GM18511 (cell line): ENCODE data around the gene REXO5.
"Not testable (repeated sequence)": the region's sequence is repeated elsewhere in the genome, so short reads cannot be mapped to it uniquely, and the experiment has no call there.

ENCODE experiments used
- ATAC-seq: cut with Tn5 transposase; IDR thresholded peaks from one replicate; pipeline ENCODE4 v1.9.1; 2021; ENCODE audit warnings: mild to moderate bottlenecking, moderate library complexity; ENCODE audit not compliant: unreplicated experiment

REXO5 gene

DNA sequence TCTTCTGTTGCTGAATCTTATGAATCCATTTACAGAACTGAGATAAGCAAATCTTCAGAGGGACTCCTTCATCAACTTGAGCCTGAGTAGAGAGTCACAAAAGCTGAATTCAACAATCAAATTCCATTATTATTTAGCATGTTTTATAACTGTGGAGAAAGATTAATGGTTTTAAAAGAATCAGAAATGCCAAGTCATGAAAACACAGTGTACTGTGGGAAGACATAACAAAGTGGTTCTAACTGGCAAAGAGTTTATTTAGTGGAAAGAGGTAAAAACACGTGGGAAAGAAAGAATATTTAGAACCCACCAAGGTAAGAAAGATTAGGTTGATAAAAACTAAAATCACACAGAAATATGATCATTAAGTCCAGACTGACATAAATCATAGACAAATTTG is 5.0 kb upstream of the REXO5 start:
- no peak for ATAC-seq

DNA sequence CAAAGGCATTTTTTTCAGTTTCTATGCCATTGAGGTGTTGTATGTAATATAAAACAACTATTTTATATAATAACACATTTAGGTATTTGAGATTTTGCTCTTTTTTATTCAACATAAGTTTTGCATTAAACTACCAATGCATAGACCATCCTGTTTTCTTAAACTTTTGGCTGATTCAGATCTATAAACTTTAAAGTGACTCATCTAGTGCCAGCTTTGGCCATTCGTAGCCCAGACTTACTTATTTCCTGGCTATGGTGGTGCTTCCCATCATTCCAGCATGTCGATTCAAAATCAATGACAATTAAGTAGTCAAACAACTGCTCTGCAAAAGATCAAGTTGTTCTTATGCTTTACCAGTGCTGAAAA is 3.2 kb upstream of the REXO5 start:
- ATAC-seq = no peak

DNA sequence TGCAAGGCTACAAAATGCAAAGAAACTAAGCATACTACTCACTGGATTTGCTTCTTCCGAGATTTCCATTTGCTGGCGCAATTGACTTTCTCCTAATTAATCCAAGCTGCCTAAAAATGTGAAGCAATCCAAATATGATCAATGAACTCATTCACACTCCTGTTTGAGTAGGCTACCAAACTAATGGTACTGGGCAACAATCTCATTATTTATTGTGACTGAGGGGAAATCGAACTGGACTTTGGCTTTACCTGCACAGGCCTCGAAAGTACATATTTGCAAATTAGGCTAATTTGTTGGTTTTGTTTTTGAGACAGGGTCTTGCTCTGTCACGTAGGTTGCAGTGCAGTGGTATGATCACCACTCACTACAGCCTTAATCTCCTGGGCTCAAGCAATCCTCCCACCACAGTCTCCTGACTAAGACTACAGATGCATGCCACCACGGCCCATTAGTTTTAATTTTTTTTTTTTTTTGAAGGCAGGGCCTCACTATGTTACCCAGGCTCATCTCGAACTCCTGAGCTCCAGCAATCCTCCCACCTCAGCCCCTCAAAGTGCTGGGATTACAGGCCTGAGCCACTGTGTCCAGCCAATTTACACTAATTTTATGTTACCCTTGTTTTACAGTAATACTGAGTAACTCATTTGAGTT is 2.6 kb upstream of the REXO5 start:
- ATAC-seq = no peak

DNA sequence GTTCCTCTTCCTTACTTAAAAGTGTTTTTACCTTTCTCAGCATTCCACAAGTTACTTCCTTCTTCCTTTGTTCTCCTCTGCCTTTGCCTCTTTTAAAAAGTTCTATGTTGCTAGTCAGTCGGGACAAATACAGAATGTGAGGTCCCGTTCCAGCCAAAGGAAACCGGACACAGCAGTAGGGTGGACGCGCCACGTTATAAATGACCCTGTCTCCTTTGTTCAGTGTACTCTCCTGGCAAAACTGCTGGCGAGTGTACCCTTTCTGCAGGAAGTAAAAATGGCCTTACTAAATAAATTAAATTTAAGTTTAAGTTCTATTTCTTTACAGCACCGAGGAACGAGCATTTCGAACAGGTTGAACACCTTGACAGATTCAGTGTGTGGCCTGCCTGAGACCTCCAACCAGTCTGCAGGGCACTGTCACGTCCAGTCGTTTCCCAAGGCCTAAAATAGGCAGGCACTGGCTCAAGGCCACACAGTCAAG is 601 bp upstream of the REXO5 start:
- ATAC-seq = not testable (repeated sequence)

DNA sequence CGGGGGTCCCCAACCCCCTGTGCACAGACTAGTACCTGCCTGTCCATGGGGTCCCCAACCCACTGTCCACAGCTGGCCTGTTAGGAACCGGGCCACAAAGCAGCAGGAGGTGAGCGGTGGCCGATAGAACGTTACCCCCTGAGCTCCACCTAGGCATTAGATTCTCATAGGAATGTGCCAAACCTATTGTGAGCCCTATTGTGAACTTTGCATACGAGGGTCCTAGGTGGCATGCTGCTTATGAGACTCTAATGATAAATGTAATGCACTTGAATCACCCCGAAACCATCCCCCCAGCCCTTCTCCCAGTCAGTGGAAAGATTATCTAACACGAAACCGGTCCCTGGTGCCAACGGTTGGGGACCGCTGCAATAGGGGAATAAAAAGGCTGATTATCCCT is 1.5 kb downstream of the REXO5 start:
- ATAC-seq = no peak

DNA sequence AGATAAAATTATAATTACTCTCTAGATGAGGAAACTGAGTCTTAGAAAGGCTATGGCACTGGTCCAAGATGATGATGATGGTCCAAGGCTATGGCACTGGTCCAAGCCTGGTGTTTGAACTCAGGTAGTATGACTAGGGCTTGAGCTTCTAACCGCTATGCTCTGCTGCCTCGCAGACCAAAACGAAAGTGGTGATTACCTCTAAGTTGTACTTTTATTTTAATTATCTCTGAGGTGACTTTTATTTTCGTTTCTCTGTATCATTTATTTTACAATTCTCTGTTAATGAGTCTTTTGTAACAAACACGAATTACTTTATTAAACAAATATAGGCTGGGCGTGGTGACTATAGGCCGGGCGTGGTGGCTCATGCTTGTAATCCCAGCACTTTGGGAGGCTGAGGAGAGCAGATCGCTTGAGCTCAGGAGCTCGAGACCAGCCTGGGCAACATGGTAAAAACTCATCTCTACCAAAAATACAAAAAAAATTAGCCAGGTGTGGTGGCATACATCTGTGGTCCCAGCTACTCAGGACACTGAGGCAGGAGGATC is 5.6 kb downstream of the REXO5 start:
- no peak for ATAC-seq

DNA sequence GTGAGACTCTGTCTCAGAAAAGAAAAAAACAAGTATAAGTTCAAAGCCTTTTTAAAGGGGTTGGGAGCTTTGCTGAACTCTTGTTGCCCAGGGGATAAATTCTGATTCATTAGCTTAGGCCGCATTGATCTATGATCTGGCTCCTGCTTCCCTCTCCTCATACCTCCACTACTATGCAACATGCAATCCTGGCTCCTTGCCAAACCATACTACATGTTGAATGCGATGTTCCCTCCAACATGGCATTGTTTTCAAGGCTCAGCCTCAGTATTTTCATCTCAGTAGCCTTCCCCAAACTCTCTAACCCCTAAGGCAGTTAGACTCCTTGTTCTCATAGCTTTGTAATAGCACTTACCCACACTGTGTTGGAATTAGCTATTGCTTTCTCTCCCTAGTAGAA is 6.2 kb downstream of the REXO5 start:
- no peak for ATAC-seq

DNA sequence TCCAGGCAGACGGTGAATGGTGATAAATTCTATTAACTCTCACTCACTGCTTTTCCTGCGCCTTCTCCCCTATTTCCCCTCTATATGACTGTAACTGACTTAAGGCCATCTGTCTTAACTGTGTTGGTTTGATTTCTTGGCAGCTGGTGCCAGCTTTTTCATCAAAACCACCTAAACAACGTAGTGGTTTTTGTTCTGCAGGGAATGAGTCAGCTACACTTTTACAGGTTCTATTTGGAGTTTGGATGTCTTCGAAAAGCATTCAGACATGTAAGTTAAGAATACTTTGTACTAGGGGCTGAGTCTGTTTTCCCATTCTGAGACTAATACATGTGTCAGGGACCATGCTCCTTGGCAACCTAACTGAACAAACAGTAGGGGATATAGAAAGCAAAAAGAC is 8.5 kb downstream of the REXO5 start:
- no peak for ATAC-seq

DNA sequence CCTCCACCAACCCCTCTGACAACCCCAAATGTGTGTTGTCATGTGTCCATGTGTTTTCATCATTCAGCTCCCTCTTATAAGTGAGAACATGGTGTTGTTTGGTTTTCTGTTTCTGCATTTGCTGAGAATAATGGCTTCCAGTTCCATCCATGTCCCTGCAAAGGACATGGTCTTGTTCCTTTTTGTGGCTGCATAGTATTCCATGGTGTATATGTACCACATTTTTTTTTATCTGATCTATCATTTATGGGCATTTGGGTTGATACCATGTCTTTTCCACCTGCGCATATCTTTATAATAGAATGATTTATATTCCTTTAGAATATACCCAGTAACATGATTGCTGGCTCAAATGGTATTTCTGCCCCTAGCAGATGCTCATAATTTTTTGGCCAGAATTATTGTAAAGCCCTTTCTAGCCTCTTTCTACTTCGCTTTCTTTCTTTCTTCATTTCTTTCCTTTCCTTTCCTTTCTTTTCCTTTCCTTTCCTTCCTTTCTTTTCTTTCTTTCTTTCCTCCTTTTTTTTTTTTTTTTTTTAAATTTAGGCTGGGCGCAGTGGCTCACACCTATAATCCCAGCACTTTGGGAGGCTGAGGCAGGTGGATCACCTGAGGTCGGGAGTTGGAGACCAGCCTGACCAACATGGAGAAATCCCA is 12.7 kb downstream of the REXO5 start:
- no peak for ATAC-seq

DNA sequence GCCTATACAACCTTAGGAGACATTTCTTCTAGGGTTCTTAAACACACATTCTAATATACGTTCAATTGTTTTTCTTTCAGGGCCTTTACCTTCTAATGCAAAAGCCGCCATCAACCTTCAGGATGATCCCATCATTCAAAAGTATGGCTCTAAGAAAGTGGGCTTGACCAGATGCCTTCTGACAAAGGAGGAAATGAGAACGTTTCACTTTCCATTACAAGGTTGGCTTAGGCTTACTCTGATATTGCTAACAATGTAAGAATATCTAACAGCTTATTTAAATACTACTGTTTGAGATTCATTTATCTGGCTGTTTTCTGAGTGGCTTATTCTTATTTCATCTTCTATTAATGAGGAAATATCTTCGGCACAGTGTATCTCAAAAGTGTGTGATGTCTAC is 15.4 kb downstream of the REXO5 start:
- no peak for ATAC-seq

DNA sequence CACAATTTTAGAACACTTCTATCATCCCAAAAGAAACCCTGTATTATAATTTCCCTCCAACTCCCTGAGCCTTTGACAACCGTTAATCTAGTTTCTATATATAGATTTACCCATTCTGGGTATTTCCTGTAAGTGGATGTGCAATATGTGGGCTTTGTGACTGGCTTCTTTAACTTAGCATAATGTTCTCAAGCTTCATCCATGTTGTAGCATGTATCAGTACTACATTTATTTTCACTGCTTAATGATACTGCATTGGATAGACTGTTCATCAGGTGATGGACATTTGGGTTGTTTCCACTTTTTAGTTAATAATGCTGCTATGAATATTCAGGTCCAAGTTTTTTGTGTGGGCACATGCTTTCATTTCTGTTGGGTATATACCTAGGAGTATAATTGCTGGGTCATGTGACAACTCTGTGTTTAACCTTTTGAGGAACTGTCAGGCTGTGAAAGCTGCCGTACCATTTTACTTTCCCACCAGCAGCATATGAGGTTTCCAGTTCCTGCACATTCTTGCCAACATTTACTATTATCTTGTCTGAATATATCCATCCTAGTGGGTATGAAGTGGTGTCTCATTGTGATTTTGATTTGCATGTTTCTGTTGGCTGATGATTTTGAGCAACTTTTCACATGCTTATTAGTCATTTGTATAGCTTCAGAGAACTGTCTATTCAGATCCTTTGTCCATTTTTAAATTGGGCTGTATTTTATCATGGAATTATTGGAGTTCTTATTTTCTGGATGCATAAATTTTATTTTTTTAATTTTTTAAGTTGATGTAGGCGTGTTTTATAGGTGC is 16.4 kb downstream of the REXO5 start:
- ATAC-seq = no peak

DNA sequence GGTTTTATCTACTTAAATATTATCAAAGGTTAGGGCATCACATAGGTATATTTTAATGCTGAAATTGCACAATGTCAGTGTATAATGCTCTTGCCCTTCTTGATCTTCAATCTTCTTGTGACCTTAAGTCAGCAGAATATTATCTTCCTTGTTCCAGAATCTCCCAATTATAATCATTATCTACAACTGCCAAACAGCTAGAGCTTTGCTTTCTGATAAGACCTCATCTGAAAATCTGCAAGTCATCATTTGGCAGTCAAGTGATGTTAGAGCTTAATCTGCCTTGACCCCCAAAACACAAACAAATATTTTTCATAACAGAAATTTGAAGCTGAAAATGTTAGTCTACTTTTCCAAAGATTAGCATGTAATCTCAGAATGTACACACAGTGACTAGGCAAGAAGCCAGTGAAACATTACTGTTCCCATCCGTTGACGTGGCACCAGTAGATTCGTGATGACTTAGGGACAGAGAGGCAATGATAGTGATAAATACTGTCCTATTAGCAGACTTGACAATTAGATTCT is 19.8 kb downstream of the REXO5 start:
- ATAC-seq = no peak

DNA sequence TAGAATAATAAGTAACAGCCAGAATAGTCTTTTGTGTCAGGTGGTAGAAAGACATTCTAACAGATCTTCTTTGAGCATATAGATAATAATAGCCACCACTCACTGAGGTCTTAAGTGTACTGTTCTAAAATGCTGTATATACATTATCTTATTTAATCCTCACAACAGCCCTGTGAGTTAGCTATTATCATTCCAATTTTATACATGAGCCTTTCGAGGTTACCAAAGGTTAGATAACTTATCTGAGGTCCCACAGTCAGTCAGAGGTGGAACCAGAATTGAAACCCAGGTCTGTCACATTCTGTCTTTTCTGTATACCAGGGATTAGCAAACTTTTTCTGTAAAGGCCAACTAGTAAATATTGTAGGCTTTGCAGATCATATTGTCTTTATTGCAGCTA is 23.2 kb downstream of the REXO5 start:
- no peak for ATAC-seq

DNA sequence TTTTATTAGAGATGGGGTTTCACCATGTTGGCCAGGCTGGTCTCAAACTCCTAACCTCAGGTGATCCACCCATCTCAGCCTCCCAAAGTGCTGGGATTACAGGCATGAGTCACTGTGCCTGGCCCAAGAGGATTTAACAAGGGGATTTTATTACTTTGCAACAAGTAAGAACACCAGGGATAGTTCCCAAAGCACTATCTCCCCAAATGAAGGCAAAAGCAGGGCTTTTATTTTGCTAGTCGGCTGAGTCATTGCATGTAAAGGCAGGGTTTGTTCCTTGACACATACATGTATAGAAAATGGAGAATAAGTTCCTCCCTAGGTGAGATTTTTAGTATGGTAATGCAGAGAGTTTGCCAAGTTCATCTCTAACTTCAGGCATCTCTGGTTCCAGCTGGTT is 24.0 kb downstream of the REXO5 start:
- no peak for ATAC-seq

DNA sequence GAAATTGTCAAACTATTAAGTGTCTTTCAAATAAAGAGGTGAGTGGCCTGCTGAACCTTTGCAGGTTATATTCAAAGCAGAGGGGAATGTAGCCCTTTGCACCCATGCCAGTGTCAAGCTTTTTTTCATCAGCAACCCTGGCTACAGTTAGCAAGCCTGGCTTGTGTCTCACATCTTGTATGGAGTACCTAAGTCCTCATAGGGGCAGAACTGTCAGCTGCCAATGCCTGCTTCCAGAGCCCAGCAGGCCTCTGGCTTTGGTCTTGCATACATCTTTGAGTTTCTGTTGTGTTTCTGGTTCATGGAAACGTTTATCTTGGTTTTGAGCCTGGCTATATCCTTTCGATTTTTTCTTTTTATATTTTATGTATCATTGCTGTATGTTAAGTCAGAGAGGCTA is 26.8 kb downstream of the REXO5 start:
- ATAC-seq = no peak

DNA sequence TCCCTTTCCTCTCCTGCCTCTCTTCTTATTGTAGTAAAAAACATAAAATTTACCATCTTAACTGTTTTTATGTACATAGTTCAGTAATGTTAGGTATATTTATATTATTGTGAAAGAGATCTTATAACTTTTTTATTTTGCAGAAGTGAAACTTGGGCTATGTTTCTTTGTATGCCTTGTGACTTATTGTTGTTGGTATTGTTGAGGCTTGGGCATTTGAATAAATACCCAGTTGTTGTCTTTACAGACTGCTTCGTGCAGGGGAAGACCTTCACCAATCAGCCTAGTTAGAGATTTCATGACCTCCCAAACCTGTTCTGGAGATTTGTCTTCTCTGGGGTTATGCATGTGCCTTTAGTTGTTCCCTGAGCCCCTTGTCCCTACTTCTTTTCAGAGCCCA is 31.9 kb downstream of the REXO5 start:
- no peak for ATAC-seq

DNA sequence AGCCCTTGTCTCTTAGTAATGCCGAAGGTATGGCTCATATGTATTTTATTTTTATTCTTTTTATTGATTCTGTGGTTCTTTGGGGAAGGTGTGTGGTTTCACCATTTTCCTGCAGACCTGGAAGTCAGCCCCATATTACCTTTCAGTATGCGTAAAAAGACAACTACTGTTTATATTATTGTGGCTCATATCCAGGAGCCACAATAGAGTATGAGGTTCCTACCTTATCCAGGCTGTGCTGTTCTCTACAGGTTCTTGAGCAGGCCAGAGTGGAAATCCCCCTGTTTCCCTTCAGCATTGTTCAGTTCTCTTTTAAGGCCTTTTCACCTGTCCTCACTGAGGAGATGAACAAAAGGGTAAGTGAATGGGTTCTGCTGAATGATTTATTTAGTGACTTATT is 33.2 kb downstream of the REXO5 start:
- ATAC-seq = no peak

DNA sequence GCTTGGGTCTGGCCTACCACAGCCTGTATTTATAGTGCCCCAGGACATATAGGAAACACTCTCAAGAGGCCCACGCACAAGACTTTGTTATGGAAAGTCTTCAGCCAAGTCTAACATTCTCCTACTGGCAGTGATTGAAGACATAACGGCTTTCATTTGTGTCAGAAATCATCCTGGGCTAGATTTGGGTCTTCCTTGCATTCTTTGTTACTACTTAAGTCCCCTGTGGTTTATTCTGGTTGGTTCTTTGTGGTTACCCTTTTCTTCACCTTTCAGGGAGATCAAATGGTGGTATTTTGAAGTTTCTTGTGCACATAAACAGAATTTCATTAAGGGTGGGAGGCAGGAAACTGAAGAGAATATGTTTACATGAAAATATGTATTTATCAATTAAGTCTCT is 37.7 kb downstream of the REXO5 start:
- no peak for ATAC-seq

DNA sequence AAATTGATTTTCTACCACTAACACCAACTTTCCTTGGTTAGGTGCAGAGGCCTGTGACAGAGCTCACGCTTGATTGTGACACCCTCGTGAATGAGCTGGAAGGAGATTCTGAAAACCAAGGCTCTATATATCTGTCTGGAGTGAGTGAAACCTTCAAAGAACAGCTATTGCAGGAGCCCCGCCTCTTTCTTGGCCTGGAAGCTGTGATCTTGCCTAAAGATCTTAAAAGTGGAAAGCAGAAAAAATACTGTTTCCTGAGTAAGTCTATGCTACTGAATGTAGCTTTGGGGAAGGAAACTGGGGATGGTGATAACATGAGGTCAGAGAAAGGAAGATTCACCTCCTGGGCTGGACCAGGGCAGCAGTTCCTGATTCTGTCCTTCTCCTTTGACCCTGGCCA is 38.3 kb downstream of the REXO5 start:
- ATAC-seq = no peak

DNA sequence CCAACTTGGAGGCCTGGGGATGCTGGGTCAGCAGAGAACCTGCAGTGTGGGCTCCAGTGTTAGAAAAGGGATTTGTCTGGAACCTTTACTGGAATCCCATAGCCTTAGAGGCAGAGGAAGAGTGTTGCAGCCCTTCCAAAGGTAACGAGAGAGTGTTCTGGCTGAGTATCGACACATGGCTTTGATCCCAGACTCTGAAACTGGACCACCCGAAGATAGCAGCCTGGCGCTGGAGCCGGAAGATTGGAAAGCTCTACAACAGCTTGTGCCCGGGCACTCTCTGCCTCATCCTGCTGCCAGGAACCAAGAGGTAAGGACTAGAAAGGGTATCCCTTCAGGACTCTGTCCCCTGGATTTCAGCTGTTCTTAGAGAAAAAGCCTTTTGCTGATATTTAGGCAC is 39.7 kb downstream of the REXO5 start:
- no peak for ATAC-seq

DNA sequence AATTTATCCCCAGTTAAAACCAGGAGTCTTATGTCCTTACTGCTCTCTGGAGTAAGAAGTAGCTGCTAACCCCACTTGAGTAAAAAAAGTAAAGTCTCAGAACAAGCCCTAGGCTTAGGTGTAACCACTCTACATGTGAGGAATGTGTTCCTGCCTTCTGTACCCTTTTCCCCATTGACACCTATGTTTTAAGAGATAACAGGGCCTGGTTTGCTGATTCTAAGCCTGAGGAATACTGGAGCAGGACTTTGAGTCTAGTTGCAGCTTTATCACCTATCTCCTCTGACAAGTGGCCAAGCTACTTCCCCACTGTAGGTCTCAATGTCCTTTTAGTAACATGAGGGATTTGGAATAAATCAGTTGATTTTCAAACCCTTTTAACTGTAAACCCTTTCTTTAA is 40.2 kb downstream of the REXO5 start:
- no peak for ATAC-seq

DNA sequence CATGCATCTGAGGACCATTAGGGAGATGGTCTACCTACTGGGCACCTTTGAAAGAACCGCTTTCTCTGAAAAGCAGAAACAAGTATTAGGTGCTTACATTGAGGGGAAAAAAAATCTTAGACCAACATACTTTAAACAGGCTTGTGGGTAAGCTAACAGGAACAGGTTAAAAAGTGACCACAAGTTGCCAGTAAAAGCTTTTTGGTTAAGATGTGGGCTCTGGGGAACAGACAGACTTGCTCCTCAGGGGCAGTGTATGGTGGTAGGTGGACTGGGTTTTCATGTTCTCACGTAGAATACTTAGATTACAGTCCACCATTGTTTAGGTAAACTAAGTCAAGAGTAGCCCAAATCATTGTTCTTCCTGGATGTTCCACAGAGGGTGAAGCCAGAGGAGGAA is 41.2 kb downstream of the REXO5 start:
- no peak for ATAC-seq
